HepG2 (cell line): ENCODE results near the gene LEF1. TPM values are rescaled to one million over a fixed set of nuclear protein-coding genes. Genes with fewer than 3 reads are reported as not detected.

Source experiments
- ATAC-seq: fragments of 200-7000 bp; cut with Tn5 transposase; 3 replicates; pipeline ENCODE4 v1.9.1; 2020; ENCODE audit warnings: mild to moderate bottlenecking, moderate library complexity
- BruUV-seq: library from RNA; stranded (reverse); fragments of 400-500 nt; replicated peaks from 2 replicates; lab custom pipeline; 2021; lab: Mats Ljungman, UMichigan
- CTCF ChIA-PET: fragments of 300-600 bp; formaldehyde crosslinking; extraction: SDS; loops from one replicate; lab custom pipeline; 2021; ENCODE audit warnings: low total read pairs, inconsistent platforms, low intra/inter-chr PET ratio; lab: Yijun Ruan, JAX
- POLR2A ChIA-PET: fragments of 350-600 bp; sonication (Branson Sonifier 250); formaldehyde crosslinking; loops from one replicate; lab custom pipeline; 2020; ENCODE audit warnings: antibody characterized with exemption, inconsistent platforms; lab: Yijun Ruan, JAX
- DNase-seq: peaks from one replicate; pipeline ENCODE4 v3.0.0-alpha.2; 2015; ENCODE audit warnings: low spot score
- FAIRE-seq: peaks from 3 replicates; lab custom pipeline; 2011; peaks lifted over from hg19 to GRCh38; lab: Jason Lieb, UNC
- H2AFZ ChIP-seq: one replicate; pipeline ENCODE4 v1.6.1; 2011; ENCODE audit warnings: low read length, inconsistent platforms
- H3K27ac ChIP-seq: fragments of 300-600 bp; 3 replicates; pipeline ENCODE4 v1.8.0; 2011; ENCODE audit warnings: mixed run types, mild to moderate bottlenecking, mixed read lengths, low read length, inconsistent platforms; ENCODE audit not compliant: insufficient read depth; ENCODE audit errors: extremely low read length
- H3K27me3 ChIP-seq, 2 experiments: fragments of 200-600 bp in 1 of 2; 2 replicates in 1 of 2; 3 replicates in 1 of 2; pipeline versions ENCODE4 v1.6.0 to v1.8.0; 2011; ENCODE audit warnings: low read length in 2 of 2, mild to moderate bottlenecking in 2 of 2, moderate library complexity in 2 of 2, inconsistent platforms in 1 of 2; ENCODE audit not compliant: insufficient read depth in 2 of 2, control insufficient read depth in 1 of 2
- H3K36me3 ChIP-seq, 2 experiments: fragments of 200-600 bp in 1 of 2; replicated peaks in 1 of 2; 2 replicates in 1 of 2; 3 replicates in 1 of 2; pipeline versions ENCODE4 v1.5.1 to v1.8.0; 2011; ENCODE audit warnings: low read length in 2 of 2, inconsistent platforms in 1 of 2; ENCODE audit not compliant: insufficient read depth in 2 of 2, control insufficient read depth in 1 of 2
- H3K4me1 ChIP-seq: 2 replicates; pipeline ENCODE4 v1.5.1; 2012; ENCODE audit warnings: low read length, inconsistent platforms; ENCODE audit not compliant: insufficient read depth
- H3K4me2 ChIP-seq: 2 replicates; pipeline ENCODE4 v1.6.0; 2011; ENCODE audit warnings: low read depth, low read length, inconsistent platforms
- H3K4me3 ChIP-seq, 3 experiments: fragments of 200-600 bp in 1 of 3; sonication (generic), shearing (Covaris generic) in 1 of 3; replicated peaks in 1 of 3; 2 replicates each; pipeline ENCODE4 v1.5.1; 2011 to 2016; ENCODE audit warnings: low read length in 3 of 3, inconsistent platforms in 2 of 3, low read depth in 2 of 3, mild to moderate bottlenecking in 2 of 3, control low read depth in 1 of 3, mixed read lengths in 1 of 3; ENCODE audit not compliant: insufficient read depth in 1 of 3
- H3K79me2 ChIP-seq: one replicate; pipeline ENCODE4 v1.6.1; 2011; ENCODE audit warnings: low read length, inconsistent platforms; ENCODE audit not compliant: insufficient read depth
- H3K9ac ChIP-seq: 2 replicates; pipeline ENCODE4 v1.6.0; 2011; ENCODE audit warnings: mild to moderate bottlenecking, low read depth, low read length, inconsistent platforms; ENCODE audit not compliant: insufficient read depth
- H3K9me3 ChIP-seq: 2 replicates; pipeline ENCODE4 v1.5.1; 2012; ENCODE audit warnings: mild to moderate bottlenecking, low read length
- H4K20me1 ChIP-seq: 2 replicates; pipeline ENCODE4 v1.6.0; 2011; ENCODE audit warnings: inconsistent platforms, mild to moderate bottlenecking, low read length, moderate library complexity; ENCODE audit not compliant: insufficient read depth
- ATF2 ChIP-seq: sonication (generic); formaldehyde crosslinking; IDR thresholded peaks from 2 replicates; pipeline ENCODE4 v1.4.0; 2020; ENCODE audit warnings: missing genetic modification reagents
- BHLHE40 ChIP-seq: IDR thresholded peaks from 2 replicates; pipeline ENCODE4 v1.6.1; 2011; ENCODE audit warnings: low read length, improper control_type of control experiment
- CCDC6 ChIP-seq: sonication (generic); formaldehyde crosslinking; IDR thresholded peaks from 2 replicates; pipeline ENCODE4 v1.8.1; 2022; ENCODE audit warnings: mild to moderate bottlenecking, missing genetic modification reagents, moderate library complexity
- GABPA ChIP-seq, 2 experiments: IDR thresholded peaks; 2 replicates each; pipeline ENCODE4 v1.6.1; 2011 to 2016; ENCODE audit warnings: low read depth in 2 of 2, low read length in 1 of 2, missing biosample characterization in 1 of 2, missing genetic modification characterization in 1 of 2
- GATA4 ChIP-seq: sonication (generic); IDR thresholded peaks from 2 replicates; pipeline ENCODE4 v1.6.1; 2016; ENCODE audit warnings: antibody characterized with exemption, low read depth, borderline replicate concordance
- MBNL3 ChIP-seq: fragments of 250-450 bp; sonication (Bioruptor Pico); conservative IDR thresholded peaks from 2 replicates; pipeline ENCODE4 v1.8.0; 2022; ENCODE audit warnings: mild to moderate bottlenecking, inconsistent platforms
- PCBP1 ChIP-seq: fragments of 200-400 bp; formaldehyde crosslinking; IDR thresholded peaks from 2 replicates; pipeline ENCODE4 v1.6.1; 2017; ENCODE audit warnings: mild to moderate bottlenecking, low read depth, low read length, borderline replicate concordance
- PHF21A ChIP-seq: sonication (generic); formaldehyde crosslinking; IDR thresholded peaks from 2 replicates; pipeline ENCODE4 v1.5.0; 2020; ENCODE audit warnings: mild to moderate bottlenecking, missing genetic modification reagents
- PHF5A ChIP-seq: IDR thresholded peaks from one replicate; pipeline ENCODE4 v1.6.1; 2018; ENCODE audit warnings: low read depth, missing genetic modification reagents; ENCODE audit not compliant: unreplicated experiment
- RARG ChIP-seq: sonication (generic); formaldehyde crosslinking; IDR thresholded peaks from 2 replicates; pipeline ENCODE4 v1.4.0; 2020; ENCODE audit warnings: low read depth, mild to moderate bottlenecking, missing genetic modification reagents
- STAG1 ChIP-seq: sonication (generic); formaldehyde crosslinking; IDR thresholded peaks from 2 replicates; pipeline ENCODE4 v1.4.0; 2020; ENCODE audit warnings: missing genetic modification reagents
- TCF12 ChIP-seq, 2 experiments: fragments of 450-650 bp in 1 of 2; sonication (generic) in 1 of 2; formaldehyde crosslinking in 1 of 2; IDR thresholded peaks; 2 replicates each; pipeline versions ENCODE4 v1.6.1 to v1.8.0; 2017 to 2022; ENCODE audit warnings: antibody characterized with exemption in 1 of 2, mild to moderate bottlenecking in 1 of 2, missing genetic modification reagents in 1 of 2, moderate library complexity in 1 of 2
- THAP11 ChIP-seq: IDR thresholded peaks from 2 replicates; pipeline ENCODE4 v1.6.1; 2016; ENCODE audit warnings: missing biosample characterization, missing genetic modification reagents
- U2AF2 ChIP-seq: fragments of 200-400 bp; formaldehyde crosslinking; IDR thresholded peaks from 2 replicates; pipeline ENCODE4 v1.6.1; 2017; ENCODE audit warnings: low read depth, mild to moderate bottlenecking, low read length
- ZNF691 ChIP-seq: sonication (generic); formaldehyde crosslinking; IDR thresholded peaks from 2 replicates; pipeline ENCODE4 v1.4.0; 2020; ENCODE audit warnings: missing genetic modification reagents, low read depth, mild to moderate bottlenecking, borderline replicate concordance
- ZNF878 ChIP-seq: sonication (generic); formaldehyde crosslinking; IDR thresholded peaks from 2 replicates; pipeline ENCODE4 v1.8.1; 2023; ENCODE audit warnings: mild to moderate bottlenecking, missing genetic modification reagents, moderate library complexity
- WGBS: methylation state at CpG from one replicate; pipeline ENCODE4 v1.1.6; 2017; ENCODE audit warnings: low lambda C conversion rate; 5-methylcytosine and 5-hydroxymethylcytosine counted together
- in situ Hi-C: cut with HindIII; loops from 2 replicates; pipeline ENCODE4 v1.10.0; 2017; ENCODE audit warnings: low pct_unique_long_range_greater_than_20kb; ENCODE audit not compliant: extremely low pct_ligation_motif_present
- intact Hi-C: fragments of 100-400 bp; cut with micrococcal nuclease; formaldehyde crosslinking; loops from one replicate; pipeline ENCODE4 v1.10.0; 2022; ENCODE audit not compliant: unreplicated experiment
- polyA plus RNA-seq, 8 experiments: library from polyadenylated mRNA; depleted of rRNA in 3 of 8; stranded (reverse) in 7 of 8; unstranded in 1 of 8; fragments of >200 nt; fragmentation: Illumina TruSeq in 4 of 8; extraction: Trizol in 4 of 8; gene quantifications; 2 replicates each; pipeline versions ENCODE4 v1.2.1 to v1.2.3, GENCODE V29; 2011 to 2016; ENCODE audit warnings: low read depth in 4 of 8, missing spikeins in 1 of 8, mixed read lengths in 1 of 8; ENCODE audit not compliant: insufficient read depth in 1 of 8
- total RNA-seq, 5 experiments: library from RNA; depleted of rRNA; stranded (reverse); fragments of >200 nt; fragmentation: Illumina TruSeq; extraction: Trizol; gene quantifications; 2 replicates each; pipeline ENCODE4 v1.2.3, GENCODE V29; 2016; ENCODE audit warnings: low read depth in 1 of 5

Gene LEF1
- total and polyA plus RNA-seq, 2 of the 13 experiments (the other 11 are each of a cell fraction or from before 2014, with no cell fraction given): 0.22 to 0.29 TPM

GRCh38 chr4:108141213-108141950 lies 27.4 kb downstream of the LEF1 start:
- intact Hi-C loops (no loop called here), in situ Hi-C loops (no loop called here)
- H3K79me2 ChIP-seq: no peaks in the 10 kb centered on the region
- no peaks in the 10 kb centered on the region for H3K27me3 ChIP-seq
- no TSS peak for BruUV-seq
- H3K36me3 ChIP-seq: no peaks in the 10 kb centered on the region
- WGBS: 70% methylated on average over 12 of the region's 12 CpGs
- no peaks in the 10 kb centered on the region for H4K20me1 ChIP-seq
- H3K27ac ChIP-seq: no peak overlapping the region
- CTCF ChIA-PET: no interaction called here
- no peak for FAIRE-seq
- no peak overlapping the region for H3K9ac ChIP-seq
- no peaks in the 10 kb centered on the region for H3K9me3 ChIP-seq
- TF ChIP-seq RARG (CRISPR knock-in tag): no peak
- TF ChIP-seq STAG1: no peak
- DNase-seq: no peak
- no peak overlapping the region for H2AFZ ChIP-seq
- no peak overlapping the region for H3K4me2 ChIP-seq
- POLR2A ChIA-PET: no interaction called here
- ATAC-seq: no peak
- no peak overlapping the region for H3K4me3 ChIP-seq
- no peaks in the 10 kb centered on the region for H3K4me1 ChIP-seq

GRCh38 chr4:108140328-108140727 lies 28.4 kb downstream of the LEF1 start:
- ChIA-PET POLR2A (no interaction called here), CTCF (no interaction called here)
- TF ChIP-seq RARG (CRISPR knock-in tag): no peak
- TF ChIP-seq TCF12 (IDR thresholded peaks at IDR 0.05): no peak
- TF ChIP-seq TCF12 (CRISPR knock-in tag; IDR thresholded peaks at IDR 0.05): no peak
- no peak for TF ChIP-seq U2AF2
- no peak for TF ChIP-seq ZNF691 (CRISPR knock-in tag)
- TF ChIP-seq PCBP1: no peak
- TF ChIP-seq GATA4: no peak
- no peak for TF ChIP-seq PHF5A (CRISPR knock-in tag)
- no peak for TF ChIP-seq CCDC6 (CRISPR knock-in tag)
- TF ChIP-seq THAP11: no peak
- TF ChIP-seq PHF21A: no peak
- TF ChIP-seq BHLHE40: no peak
- no peak for TF ChIP-seq ATF2 (CRISPR knock-in tag)
- TF ChIP-seq ZNF878 (CRISPR knock-in tag): no peak
- TF ChIP-seq MBNL3 (CRISPR knock-in tag): no peak
- no peak for TF ChIP-seq GABPA (IDR thresholded peaks at IDR 0.05; ENCODE audit: low read depth, low read length)
- TF ChIP-seq GABPA (CRISPR knock-in tag; IDR thresholded peaks at IDR 0.05; ENCODE audit: low read depth): no peak
- no TSS peak for BruUV-seq
- Histone ChIP-seq H3K36me3 (no peaks in the 10 kb centered on the region), H2AFZ (no peak overlapping the region), H3K79me2 (no peaks in the 10 kb centered on the region), H3K4me2 (no peak overlapping the region), H3K4me3 (no peak overlapping the region), H3K9ac (no peak overlapping the region), H3K4me1 (no peaks in the 10 kb centered on the region), H3K9me3 (no peaks in the 10 kb centered on the region), H4K20me1 (no peaks in the 10 kb centered on the region), H3K27me3 (no peaks in the 10 kb centered on the region), H3K27ac (no peak overlapping the region)
- DNase-seq (no peak), ATAC-seq (no peak), FAIRE-seq (no peak)
- 62% methylated on average over 7 of the region's 7 CpGs for whole genome bisulfite sequencing
- in situ Hi-C loops: no loop called here
- intact Hi-C loops: no loop called here
